Activated CD4-positive, CD25-positive, alpha-beta regulatory T cell treated with anti-CD3 and anti-CD28 coated beads, Interleukin-2, amount 50 U/mL, for 72 hours (primary cell): ENCODE data around the gene ALLC.

ENCODE experiments used
- DNase-seq: peaks from one replicate; pipeline ENCODE4 v3.0.0; 2021

The ALLC gene

DNA sequence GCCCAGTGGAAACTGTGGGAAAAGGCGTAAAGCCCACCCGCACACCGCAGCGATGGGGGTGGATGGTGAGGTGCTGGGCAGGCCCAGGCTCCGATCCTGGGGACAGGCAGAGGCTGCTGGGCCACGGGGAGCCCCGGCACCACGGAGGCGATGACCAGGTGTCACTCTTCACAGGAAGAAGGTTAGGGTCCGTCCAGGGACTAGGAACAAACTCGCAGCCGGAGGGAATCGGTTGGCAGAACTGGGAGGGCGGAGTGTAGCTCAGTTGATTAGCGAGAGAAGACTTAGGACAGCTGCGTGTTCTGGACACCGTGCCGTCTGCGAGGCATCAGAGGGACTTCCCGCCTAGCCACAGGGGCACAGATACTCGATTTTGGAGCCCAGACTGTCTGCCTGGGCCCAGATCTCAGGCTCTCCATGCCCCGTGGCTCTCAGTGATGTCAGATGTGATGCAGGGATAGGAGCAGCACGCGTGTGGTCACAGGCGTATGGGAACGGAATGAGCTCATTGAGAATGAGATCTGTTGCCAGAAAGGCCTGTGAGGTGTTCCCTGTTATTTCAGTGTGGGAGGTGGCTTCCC is 16.1 kb upstream of the ALLC start:
- DNase-seq = peak; percentile 2

DNA sequence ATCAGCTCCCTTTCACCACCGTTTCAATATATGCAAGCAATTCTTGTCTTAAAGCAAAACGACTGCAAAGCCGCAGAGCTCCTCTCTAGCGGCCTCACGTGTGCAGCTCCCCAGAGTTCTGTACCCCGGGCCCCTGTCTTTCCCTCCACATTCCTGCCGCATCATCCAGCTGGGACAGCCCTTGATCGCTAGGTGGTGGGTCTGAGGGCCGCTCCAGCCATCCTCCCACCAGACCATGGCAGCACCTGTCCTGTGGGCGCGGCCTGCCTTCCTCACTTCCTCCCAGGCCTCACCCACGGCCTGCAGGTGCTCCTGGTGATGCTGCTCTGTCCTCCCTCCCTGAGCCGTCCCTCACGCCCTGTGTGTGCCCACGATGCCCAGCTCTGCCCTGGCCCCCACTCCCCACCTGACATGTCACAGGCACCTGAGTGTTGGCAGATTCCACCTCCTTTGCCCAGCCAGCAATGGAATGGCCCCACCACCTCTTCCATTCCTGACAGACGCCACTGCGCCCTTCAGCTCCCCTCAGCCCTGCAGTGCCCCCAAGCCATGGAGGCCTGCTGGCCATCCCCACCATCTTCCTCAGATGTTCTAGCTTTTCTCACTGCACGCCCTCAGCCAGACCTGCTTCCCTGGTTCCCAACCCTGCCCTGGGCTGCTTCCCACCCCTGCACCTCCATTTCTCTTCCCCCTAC is 15.3 kb upstream of the ALLC start:
- DNase-seq = peak; percentile 24

DNA sequence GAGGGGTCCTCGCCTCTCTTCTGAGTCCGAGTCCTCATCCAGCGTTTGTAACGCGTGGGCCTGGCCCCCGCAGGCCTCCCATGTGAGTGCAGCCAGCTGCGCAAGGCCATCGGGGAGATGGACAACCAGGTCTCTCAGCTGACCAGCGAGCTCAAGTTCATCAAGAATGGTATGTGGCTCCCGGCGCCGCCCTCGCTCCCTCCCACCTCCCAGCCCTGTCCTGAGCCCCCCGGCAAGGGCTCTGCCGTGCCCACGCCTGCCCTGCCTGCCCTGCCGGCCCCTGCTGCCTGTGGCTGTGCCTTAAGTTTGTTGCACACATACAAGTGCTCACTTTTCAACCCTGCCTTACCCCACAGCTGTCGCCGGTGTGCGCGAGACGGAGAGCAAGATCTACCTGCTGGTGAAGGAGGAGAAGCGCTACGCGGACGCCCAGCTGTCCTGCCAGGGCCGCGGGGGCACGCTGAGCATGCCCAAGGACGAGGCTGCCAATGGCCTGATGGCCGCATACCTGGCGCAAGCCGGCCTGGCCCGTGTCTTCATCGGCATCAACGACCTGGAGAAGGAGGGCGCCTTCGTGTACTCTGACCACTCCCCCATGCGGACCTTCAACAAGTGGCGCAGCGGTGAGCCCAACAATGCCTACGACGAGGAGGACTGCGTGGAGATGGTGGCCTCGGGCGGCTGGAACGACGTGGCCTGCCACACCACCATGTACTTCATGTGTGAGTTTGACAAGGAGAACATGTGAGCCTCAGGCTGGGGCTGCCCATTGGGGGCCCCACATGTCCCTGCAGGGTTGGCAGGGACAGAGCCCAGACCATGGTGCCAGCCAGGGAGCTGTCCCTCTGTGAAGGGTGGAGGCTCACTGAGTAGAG is 14.4 kb upstream of the ALLC start:
- DNase-seq = peak; percentile 27

DNA sequence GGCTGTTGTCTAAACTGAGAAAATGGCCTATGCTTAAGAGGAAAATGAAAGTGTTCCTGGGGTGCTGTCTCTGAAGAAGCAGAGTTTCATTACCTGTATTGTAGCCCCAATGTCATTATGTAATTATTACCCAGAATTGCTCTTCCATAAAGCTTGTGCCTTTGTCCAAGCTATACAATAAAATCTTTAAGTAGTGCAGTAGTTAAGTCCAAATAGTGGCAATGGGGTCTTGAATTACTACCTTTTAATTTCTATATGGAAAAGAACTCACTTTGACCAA is 13.8 kb upstream of the ALLC start:
- DNase-seq = no peak

DNA sequence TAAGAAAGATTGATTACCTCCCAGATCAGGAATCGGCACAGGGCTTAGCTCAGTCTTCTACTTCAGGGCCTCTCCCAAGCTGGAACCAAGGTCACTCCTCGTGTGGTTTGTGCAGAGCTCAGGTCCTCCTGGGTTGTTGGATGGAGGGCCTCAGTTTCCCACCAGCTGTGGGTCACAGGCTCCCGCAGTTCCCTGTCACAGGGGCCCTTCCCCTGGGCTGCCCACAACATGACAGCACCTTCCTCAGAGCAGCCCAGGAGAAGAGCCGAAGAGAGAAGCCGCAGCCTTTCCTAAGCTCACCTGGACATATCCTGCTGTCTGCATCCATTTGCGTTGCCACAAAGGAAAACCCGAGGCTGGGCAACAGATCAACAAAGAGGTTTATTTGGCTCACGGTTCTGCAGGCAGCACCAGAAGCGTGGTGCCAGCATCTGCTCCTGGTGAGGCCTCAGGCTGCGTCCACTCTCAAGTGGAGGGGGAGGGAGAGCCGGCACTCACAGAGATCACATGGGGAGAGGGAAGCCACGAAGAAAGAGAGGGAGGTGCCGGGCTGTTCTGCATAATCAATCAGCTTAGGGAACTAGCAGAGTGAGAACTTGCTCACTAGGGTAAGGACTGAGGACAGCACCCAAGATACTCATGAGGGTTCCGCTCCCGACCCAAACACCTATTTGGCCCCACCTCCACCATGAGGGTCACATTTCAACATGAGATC is 13.0 kb upstream of the ALLC start:
- no peak for DNase-seq

- no peak for DNase-seq
Measured at GRCh38 chr2:3645745-3646389, 12.1 kb upstream of the ALLC start.

DNA sequence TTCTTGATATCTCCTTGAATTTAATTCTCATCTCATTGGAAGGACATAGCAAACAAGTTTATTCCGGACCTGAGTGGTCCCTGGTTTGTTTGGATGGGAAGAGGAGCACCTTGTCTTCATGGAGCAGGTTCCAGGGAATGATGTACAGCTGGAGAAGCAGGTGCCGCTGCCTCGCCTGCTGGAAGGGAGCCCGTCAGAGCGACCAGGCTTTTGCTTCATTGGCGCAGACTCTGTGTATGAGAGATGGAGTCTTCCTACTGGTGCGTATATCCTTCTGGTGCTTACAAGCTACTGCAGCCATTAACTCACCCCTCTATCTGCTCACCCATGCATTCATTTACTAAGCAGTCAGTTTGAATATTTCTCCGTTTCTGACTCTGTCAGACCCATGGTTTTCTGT is 11.6 kb upstream of the ALLC start:
- no peak for DNase-seq

GRCh38 chr2:3647246-3647645 is 10.8 kb upstream of the ALLC start:
- DNase-seq = no peak

DNA sequence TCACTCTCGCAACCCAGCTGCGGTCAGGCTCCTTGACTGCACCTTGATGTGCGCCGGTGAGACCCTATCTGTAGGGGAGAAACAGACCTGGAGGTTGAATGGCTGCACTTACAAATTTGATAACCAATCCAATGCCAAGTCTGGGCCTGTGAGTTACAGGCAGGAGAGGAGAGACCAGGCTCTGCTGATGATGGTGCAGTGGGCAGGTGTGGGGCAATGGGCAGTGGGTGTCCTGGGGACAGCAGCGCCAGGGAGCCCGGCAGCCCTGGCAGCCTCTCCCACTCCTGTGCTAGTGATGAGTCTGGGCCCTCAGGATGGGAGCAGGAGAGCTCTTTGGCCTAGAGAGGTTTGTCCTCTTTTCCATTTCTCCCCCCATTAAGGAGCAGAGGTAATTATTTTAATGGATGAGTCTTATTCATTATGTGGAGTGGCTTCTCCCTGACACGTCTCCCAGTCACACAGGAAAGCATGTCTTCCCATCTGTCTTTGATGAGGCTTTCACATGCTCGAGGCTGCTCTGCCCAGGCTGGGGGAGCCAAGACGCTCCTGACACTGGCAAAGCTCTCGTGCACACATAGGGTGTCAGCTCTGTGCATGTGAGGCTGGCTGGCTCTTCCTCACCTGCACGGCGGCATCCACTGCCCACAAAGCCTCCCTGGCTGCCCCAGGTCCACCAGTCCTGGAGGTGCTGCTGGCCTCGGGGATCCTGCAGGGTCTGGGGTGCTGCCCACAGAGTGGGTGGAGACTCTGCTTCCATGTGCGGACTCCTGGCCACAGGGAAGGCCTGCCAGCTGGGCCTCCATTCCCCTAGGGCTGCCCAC is 10.0 kb upstream of the ALLC start:
- DNase-seq = no peak

DNA sequence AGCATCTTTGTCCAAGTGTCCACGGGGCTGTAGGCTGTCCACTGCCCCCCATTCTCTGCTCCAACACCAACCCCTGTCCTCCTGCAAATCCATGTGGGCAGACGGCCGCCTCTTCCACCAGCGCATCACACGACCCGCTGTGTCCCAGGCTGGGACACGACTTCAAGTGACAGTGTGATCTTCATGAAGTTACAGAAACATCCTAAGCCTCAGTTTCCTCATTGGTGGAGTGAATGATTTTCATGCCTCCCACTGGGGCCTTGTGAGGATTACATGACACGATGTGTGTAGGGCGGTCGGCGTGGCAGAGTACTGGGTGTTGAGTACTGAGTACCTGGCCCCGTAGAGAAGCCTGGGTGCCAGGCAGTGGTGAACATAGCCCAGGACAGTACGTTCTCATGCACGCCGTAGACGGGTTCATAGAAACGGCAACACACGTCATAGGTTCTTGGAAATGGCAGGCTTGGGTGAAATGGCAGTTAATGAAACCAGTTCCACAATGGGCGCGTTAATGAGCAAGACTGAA is 9.3 kb upstream of the ALLC start:
- DNase-seq = no peak

- DNase-seq = no peak
Measured at GRCh38 chr2:3649581-3649980, 8.4 kb upstream of the ALLC start.

DNA sequence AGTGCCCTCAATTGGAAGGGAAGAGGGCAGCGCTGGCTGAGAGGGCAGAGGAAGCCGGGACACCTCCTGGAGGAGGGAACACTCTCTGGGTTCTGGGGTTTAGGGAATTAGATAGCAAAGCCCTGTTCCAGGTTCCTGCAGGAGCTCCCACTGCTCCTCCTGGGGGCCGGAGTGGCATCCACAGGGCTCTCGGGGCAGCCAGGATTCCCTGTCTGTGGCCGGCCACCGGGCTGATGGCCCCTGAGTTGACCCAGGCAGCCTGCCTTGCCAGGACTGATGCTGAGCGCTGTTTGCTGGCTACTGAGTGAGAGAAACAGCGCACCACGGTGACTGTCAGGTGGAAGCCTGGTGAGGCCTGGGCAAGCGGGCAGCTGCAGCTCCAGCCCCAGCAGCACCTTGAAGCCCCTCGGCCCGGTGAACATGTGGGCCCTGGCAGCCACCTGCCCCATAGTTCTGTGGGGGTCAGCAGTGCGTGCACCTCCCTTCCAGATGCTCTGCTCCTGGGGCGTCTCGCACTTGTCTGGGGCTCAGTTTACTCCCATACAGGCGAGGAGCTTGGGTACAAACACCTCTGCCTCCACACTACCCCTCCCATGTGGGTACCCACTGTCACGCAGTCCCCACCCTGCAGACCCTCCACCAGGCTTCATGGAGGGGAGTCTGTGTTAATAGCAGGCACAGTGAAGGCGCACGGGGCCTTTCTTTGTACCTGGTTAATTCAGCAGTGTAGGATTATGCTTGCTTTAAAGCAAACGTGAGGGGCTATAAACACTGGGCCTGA is 7.7 kb upstream of the ALLC start:
- no peak for DNase-seq

DNA sequence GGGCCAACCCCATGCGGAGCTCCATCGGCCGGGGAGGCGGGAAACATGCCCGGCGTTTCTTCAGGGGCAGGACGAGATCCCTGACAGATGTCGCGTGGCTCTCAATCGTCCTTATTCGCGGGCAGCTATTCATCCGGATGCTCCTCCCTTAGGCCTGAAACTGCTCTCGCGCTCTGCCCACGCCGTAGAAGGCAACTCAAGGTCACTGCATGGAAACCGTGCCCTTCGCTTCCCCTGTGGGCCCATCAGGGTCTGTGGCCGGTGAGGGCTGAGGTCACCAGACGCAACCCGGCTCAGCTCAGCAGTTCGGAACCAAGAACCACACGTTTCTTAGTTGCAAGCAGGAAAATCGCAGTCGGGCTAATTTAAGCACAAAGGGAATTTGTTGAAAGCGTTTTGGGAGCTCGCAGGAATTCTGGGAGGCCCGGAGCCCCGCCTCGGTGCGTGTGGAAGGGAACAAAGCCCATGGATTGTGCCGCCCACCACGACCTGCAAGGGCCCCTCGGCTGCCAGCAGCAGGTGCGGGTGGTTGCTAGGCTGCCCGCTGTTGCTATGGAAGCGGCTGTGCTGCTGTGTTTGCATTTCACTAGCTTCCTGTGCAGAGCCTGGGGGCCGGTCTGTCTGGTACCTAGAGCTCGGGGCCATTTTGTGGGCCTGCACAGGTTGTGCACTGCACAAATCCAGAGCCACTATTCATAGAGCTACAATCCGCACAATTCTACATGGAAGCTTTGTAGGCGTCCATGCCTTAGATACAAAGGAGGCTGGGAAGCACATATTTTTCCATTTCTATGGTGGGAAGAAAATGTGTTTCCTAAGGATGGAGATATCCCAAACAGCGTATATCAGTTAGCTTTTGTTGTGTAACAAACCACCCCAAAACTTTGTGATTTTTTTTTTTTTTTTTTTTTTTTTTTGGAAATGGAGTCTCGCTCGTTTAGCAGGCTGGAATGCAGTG is 6.0 kb upstream of the ALLC start:
- peak; percentile 59 for DNase-seq

- no peak for DNase-seq
Measured at GRCh38 chr2:3652896-3653625, 4.9 kb upstream of the ALLC start.

- no peak for DNase-seq
Measured at GRCh38 chr2:3654011-3654410, 4.0 kb upstream of the ALLC start.

- no peak for DNase-seq
Measured at GRCh38 chr2:3654531-3655225, 3.3 kb upstream of the ALLC start.

DNA sequence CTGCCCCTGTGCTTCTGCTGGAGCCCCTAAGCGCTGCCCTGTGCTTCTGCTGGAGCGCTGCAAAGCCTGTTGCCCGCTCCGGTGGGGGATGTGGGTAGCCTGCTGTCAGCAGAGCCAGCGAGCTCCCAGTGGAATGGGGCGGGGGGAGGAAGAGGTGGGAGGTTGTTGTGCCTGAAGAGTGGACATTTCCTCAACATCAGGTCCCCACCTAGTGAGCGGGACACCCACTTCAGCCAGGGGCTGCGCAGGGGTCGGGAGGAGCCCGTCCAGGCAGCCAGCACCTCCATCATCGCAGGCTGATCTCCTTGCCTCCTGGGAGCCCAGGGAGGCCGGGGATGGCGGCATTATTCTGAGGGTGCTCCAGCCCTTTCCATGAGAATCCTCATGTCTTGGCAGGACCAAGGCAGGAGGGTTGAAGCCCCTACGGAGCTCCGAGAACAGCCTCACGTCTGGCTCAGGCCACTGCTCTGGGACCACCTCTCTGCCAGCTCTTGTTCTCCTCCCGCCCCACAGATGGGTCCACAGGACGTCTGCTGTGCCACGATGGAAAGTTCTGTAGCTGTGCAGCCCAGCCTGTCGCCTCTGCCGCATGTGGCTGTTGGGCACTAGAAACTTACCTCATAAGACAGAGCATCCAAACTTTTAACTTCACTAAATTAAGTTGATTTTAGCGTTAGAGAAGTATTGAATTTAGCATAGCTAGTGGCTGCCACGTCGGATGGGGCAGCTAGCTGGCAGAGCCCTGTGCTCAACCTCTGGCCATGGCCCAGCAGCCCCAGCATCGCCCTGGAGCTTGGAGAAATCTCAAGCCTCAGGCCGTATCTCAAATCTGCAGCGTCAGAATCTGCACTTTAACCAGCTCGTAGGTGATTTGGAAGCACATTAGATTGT is 1.9 kb upstream of the ALLC start:
- DNase-seq = no peak
